ENCODE measurements around the gene GRHL1. TPM values are rescaled to one million over a fixed set of nuclear protein-coding genes. Genes with fewer than 3 reads are reported as not detected.

The GRHL1 gene, protein sequence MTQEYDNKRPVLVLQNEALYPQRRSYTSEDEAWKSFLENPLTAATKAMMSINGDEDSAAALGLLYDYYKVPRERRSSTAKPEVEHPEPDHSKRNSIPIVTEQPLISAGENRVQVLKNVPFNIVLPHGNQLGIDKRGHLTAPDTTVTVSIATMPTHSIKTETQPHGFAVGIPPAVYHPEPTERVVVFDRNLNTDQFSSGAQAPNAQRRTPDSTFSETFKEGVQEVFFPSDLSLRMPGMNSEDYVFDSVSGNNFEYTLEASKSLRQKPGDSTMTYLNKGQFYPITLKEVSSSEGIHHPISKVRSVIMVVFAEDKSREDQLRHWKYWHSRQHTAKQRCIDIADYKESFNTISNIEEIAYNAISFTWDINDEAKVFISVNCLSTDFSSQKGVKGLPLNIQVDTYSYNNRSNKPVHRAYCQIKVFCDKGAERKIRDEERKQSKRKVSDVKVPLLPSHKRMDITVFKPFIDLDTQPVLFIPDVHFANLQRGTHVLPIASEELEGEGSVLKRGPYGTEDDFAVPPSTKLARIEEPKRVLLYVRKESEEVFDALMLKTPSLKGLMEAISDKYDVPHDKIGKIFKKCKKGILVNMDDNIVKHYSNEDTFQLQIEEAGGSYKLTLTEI
- total RNA-seq (2022; extraction: Qiagen RNA extraction): 0.88 to 1.5 TPM (median 1.1 TPM) in 5 replicates

DNA sequence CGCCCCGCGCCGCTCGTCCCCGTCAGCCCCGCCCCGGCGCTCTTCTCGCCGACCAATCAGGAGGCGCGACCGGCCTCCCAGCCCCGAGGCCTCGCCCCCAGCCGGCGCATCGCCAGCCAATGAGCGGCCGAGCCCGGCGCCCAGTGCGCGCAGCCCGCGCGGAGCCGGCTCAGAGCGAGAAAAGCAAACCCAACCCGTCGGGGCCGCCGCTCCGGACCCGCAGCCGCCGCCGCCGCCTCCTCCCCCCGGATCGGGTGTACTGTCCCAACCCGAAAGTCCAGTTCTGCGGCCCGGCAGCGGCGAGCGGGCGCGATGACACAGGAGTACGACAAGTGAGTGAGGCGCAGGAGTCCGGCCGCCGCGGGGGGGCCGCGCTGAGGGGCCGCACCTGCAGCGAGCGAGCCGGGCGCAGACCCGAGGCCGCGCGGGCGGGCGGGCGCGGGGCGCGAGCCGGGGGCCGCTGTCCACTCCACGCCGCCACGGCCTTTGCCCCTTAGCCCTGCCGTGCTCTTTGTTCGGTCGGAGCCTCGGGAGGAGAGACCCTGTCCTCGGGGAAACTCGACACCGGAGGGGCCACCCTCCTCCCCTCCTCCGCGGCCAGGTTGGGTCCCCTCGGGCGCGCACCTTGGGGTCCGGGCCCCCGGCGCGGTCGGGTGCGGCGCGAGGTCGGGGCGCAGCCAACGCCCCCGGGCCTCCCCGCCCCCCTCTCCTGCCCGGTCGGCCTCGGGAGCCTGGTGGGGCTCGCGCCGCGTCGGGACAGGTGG lies at the start of gene GRHL1:
TSS of gene GRHL1 (plus strand) at position 172 of the 764 bp plus-strand sequence. CDS start at position 313, 141 bp downstream.

DNA sequence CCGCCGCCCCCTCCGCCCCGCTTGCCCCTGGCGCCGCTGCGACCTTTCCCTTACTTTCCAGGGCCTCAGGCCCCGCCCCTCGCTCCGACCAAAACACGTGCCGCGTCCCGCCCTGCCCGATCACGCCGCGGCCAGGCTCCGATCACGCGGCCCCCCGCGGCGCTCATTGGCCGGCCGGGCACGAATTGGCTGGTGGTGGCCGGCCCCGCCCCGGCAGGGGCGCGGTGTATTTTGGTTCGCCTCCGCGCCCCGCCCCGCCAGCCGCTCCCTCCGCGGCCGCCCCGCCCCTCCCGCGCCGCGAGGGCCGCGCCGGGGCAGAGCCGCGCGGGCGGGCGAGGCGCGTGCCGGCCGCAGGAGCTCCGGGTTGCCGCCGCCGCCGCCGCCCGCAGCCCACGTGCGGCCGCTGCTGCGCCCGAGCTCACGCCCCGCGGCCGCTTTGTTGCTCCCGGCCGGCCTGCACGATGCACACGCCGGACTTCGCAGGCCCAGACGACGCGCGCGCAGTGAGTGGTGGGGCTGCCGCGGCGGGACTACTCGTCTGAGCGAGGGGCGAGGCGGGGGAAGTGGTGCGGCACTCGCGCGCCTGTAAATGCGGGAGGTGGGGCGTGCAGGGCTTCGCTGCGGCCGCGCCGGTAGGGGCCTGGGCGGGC lies 91.9 kb downstream of the GRHL1 start, which contains the start of gene KLF11:
TSS of gene KLF11 (plus strand) at position 295 of the 650 bp plus-strand sequence. CDS start at position 462, 167 bp downstream.

Other genes starting within 250 kb of the GRHL1 start
- 22.9 to 41.9 TPM (median 24.9 TPM) in 5 replicates for gene TAF1B, start 108.2 kb upstream of the GRHL1 start, total RNA-seq (2022; extraction: Qiagen RNA extraction)
- gene KLF11, start 91.9 kb downstream of the GRHL1 start, total RNA-seq (2022; extraction: Qiagen RNA extraction): 3.1 to 4.7 TPM (median 3.9 TPM) in 5 replicates
- gene CYS1, start 128.7 kb downstream of the GRHL1 start, total RNA-seq (2022; extraction: Qiagen RNA extraction): 1.1 to 2.0 TPM (median 1.5 TPM) in 5 replicates
- 190 to 245 TPM (median 220 TPM) in 5 replicates for gene RRM2, start 171.0 kb downstream of the GRHL1 start, total RNA-seq (2022; extraction: Qiagen RNA extraction)